ENCODE measurements around the gene KCNJ1. TPM values are rescaled to one million over a fixed set of nuclear protein-coding genes. Genes with fewer than 3 reads are reported as not detected.

KCNJ1 gene
- total RNA-seq, 2 donors from 2014 or later = not detected

DNA sequence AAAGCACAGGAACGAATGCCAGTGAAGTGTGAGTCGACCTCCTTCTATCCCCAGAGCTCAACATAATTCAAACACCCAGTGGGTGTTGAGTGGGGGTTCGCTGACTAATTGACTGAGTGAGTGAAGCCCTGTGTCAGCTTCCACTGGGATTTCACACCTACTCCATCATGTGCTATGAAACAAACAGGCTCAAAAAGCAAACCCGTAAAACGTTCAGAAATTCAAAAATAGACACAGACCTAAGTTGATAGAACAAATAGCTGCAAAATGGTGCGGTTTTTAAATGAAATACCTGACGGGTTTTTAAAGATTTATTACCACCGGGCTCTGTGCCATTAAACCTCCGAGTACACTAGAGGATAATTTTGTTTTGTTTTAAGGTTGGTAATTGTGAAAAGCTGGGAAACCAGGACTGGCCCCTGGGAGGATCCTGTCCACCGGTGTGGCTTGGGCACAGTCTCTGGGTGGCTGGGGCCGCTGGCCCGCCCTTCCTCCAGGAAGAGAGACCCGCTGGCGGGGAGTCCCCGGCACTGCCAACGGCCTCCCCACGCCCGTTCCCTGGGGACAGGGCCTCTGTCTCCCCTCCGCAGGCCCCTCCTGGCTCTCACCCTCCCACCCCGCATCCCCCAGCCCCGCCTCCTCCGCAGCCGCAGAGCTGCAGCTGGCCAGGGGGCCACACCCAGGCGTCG lies 37.7 kb upstream of the KCNJ1 start:
- H3K27me3 ChIP-seq = no peaks in the 10 kb centered on the region
- no peaks in the 10 kb centered on the region for H3K36me3 ChIP-seq

GRCh38 chr11:128904303-128904655 lies 37.2 kb upstream of the KCNJ1 start:
- TF ChIP-seq CTCF (IDR thresholded peaks at IDR 0.05) = no peak
- Histone ChIP-seq H3K27ac (peak overlapping the region in 1 of 2 donors; percentile 83), H3K4me3 (no peak overlapping the region), H3K9me3 (no peaks in the 10 kb centered on the region), H3K36me3 (no peaks in the 10 kb centered on the region), H3K4me1 (peaks cover 0 to 51% of the 10 kb centered on the region in 2 donors), H3K27me3 (no peaks in the 10 kb centered on the region)
- no peak for DNase-seq (ENCODE audit: low spot score)

More for the DNA sequence above, 37.7 kb upstream of the KCNJ1 start:
- Histone ChIP-seq H3K9me3 (no peaks in the 10 kb centered on the region), H3K4me1 (peaks cover 0 to 56% of the 10 kb centered on the region in 2 donors), H3K4me3 (peak overlapping the region; percentile 40 to 70), H3K27ac (peak overlapping the region; percentile 75 to 83)
- no peak for TF ChIP-seq CTCF (IDR thresholded peaks at IDR 0.05)
- DNase-seq (ENCODE audit: low spot score) = no peak

- peaks cover 0 to 43% of the 10 kb centered on the region in 2 donors for H3K4me1 ChIP-seq
- H3K27me3 ChIP-seq = no peaks in the 10 kb centered on the region
- no peaks in the 10 kb centered on the region for H3K9me3 ChIP-seq
- H3K4me3 ChIP-seq = no peak overlapping the region
- peak overlapping the region; percentile 9 to 83 for H3K27ac ChIP-seq
- DNase-seq (ENCODE audit: low spot score) = no peak
- no peaks in the 10 kb centered on the region for H3K36me3 ChIP-seq
- no peak for TF ChIP-seq CTCF (IDR thresholded peaks at IDR 0.05)
Observed at GRCh38 chr11:128903248-128904061, 36.4 kb upstream of the KCNJ1 start.

GRCh38 chr11:128902515-128903066 lies 35.5 kb upstream of the KCNJ1 start:
- Histone ChIP-seq H3K36me3 (no peaks in the 10 kb centered on the region), H3K4me1 (peaks cover 0 to 41% of the 10 kb centered on the region in 2 donors), H3K27me3 (no peaks in the 10 kb centered on the region), H3K27ac (no peak overlapping the region), H3K9me3 (no peaks in the 10 kb centered on the region), H3K4me3 (no peak overlapping the region)
- no peak for TF ChIP-seq CTCF (IDR thresholded peaks at IDR 0.05)
- DNase-seq (ENCODE audit: low spot score) = no peak

DNA sequence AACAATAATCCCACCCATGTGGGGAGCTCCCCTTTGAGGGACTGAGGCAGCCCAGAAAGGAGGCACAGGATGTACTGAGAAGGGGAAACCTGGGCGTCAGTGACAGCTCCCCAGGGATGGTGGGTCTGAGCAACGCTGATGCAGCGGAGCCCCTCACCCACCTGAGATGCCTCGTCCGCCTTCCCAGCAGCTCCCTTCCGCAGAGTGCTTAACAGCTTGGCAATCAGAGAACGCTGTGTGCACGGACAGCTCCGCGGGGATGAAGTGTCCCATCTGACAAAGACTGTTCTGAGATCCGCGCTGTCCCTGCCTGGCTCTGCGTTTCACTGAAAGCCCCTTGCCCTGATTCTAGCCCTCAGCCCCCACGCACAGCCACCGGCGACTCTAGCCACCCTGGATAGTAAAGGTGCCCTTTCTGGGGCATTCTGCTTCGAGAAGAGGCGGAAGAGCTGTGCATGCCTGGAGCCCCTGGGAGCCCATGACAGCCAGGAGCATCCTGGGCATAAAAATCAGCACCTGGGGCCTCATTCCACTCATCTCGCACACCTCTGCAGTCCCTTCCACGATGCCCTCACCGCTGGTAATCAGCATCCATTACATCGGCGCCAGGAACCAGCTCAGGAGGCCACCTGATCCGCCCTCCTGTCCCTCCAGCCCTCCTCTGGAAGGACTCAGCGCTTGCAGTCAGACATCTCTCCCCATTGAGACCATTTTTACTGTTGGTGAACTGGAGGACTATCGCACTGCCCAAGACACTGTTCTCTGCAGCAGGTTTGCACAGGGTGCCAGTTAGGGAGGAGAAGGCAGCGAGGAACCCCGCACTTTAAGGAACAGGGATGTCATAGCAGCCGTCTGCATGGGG lies 34.8 kb upstream of the KCNJ1 start:
- Histone ChIP-seq H3K27ac (peak overlapping the region in 1 of 2 donors; percentile 31), H3K4me3 (no peak overlapping the region), H3K9me3 (no peaks in the 10 kb centered on the region), H3K36me3 (no peaks in the 10 kb centered on the region), H3K4me1 (peaks cover 0 to 45% of the 10 kb centered on the region in 2 donors), H3K27me3 (no peaks in the 10 kb centered on the region)
- TF ChIP-seq CTCF (IDR thresholded peaks at IDR 0.05) = no peak
- no peak for DNase-seq (ENCODE audit: low spot score)
